ENCODE results near the gene ZNF280B. TPM values are rescaled to one million over a fixed set of nuclear protein-coding genes. Genes with fewer than 3 reads are reported as not detected.

Gene ZNF280B
- total RNA-seq, 6 experiments from 2014 or later: 0.06 to 0.31 (median 0.10) TPM; not detected in 2

DNA sequence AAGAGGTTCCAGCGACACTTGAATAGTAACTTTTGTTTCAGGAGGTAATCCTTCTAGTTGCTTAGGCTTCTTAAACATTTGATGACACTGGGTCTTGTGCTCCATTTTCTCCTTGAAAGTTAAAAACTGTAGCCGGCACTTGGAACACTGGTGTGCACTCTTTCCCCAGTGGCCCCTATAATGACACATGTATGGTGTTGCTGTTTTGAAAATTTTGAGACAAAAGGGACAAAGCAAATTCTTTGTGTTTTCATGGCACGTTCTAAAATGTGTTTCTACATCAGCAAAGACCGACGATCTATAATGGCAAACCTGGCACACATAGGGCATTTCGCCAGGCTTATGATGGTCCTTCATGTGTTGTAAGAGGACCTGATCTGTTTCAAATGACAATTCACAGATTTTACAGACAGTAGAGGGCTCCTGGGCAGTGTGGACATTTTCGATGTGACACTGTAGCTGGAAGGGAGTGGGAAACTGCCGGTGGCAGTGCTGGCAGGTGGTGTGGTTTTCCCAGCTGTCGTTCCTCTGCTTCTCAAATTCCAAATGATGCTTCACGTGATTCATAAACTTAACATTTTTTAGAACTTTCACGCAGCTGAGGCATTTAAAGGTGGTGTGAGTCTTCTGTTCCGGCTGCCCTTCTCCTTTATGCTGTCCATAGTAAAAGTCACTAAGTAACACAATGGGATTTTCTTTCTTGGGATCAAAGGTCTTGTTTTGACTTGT, 20.5 kb downstream of the ZNF280B start:
- H3K4me1 ChIP-seq: no peaks in the 10 kb centered on the region
- intact Hi-C loops (cut with DNase I): no loop called here
- H3K36me3 ChIP-seq: no peaks in the 10 kb centered on the region
- TF ChIP-seq, protein P1, sequence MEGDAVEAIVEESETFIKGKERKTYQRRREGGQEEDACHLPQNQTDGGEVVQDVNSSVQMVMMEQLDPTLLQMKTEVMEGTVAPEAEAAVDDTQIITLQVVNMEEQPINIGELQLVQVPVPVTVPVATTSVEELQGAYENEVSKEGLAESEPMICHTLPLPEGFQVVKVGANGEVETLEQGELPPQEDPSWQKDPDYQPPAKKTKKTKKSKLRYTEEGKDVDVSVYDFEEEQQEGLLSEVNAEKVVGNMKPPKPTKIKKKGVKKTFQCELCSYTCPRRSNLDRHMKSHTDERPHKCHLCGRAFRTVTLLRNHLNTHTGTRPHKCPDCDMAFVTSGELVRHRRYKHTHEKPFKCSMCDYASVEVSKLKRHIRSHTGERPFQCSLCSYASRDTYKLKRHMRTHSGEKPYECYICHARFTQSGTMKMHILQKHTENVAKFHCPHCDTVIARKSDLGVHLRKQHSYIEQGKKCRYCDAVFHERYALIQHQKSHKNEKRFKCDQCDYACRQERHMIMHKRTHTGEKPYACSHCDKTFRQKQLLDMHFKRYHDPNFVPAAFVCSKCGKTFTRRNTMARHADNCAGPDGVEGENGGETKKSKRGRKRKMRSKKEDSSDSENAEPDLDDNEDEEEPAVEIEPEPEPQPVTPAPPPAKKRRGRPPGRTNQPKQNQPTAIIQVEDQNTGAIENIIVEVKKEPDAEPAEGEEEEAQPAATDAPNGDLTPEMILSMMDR (IDR thresholded peaks at IDR 0.05): no peak
- no peak for TF ChIP-seq POLR2A (IDR thresholded peaks at IDR 0.05)
- H3K27me3 ChIP-seq: no peaks in the 10 kb centered on the region
- H3K27ac ChIP-seq: no peak overlapping the region
- no peak overlapping the region for H3K4me3 ChIP-seq
- DNase-seq (no peak), ATAC-seq (no peak)
- no peaks in the 10 kb centered on the region for H3K9me3 ChIP-seq
- WGBS (ENCODE audit: insufficient coverage, low coverage, low lambda C conversion rate, missing lambda C conversion rate): 80% methylated on average over 6 of the region's 12 CpGs

DNA sequence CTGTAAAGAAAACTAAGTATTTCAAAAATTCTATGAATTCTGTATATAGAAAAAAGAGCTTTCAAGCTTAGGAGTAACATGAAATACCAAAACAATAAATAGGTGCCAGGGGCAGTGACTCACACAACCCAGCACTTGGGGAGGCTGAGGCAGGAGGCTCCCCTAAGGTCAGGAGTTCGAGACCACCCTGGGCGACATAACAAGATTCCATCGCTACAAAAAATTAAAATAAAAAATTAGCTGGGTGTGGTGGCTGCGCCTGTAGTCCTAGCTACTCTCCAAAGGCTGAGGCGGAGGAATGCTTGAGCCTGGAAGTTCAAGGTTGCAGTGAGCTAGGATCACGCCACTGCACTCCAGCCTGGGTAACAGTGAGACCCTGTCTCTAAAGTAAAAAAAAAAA, 21.5 kb downstream of the ZNF280B start:
- intact Hi-C loops (cut with DNase I): no loop called here
- Histone ChIP-seq H3K36me3 (no peaks in the 10 kb centered on the region), H3K27ac (no peak overlapping the region), H3K9me3 (no peaks in the 10 kb centered on the region), H3K4me1 (no peaks in the 10 kb centered on the region), H3K4me3 (no peak overlapping the region), H3K27me3 (no peaks in the 10 kb centered on the region)
- TF ChIP-seq POLR2A (IDR thresholded peaks at IDR 0.05): no peak
- TF ChIP-seq, protein P1 (IDR thresholded peaks at IDR 0.05): no peak
- ATAC-seq: no peak
- DNase-seq: no peak
- WGBS (ENCODE audit: insufficient coverage, low coverage, low lambda C conversion rate, missing lambda C conversion rate): 49% methylated on average over 2 of the region's 6 CpGs

DNA sequence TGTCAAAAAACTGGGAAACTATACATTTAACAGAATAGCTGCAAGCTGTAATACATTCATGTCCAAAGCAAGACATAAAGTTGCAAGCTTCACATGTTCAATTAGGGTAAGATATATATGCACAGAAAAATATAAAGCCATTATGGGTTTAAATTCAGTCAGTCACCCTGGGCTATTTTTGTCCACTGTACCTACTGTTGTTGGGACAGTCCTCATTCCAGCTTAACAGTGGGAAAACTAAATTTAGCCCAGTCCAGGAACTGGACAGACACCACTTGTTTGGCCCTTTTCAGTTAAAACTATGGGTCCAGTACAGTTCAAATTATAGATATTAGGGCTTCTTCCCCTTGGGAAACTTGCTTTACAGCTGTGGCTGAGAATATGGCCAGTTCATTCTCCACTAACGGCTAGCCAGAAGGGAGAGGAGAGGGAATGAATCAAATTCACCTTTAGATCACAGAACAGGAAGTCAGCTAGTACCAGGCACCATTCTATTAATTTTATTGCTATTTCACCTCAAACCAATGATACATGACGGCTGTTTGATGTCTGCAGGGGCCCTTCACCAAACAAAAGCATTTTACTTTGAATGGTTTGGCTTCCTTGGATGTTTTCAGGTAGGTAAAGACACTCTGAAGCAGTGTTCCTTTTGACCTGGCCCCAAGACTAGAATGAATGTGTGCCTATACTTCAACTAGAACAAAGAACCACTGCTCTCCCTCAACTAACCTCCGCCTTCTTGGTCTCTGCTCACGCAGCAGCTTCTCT, 22.2 kb downstream of the ZNF280B start:
- no peak overlapping the region for H3K4me3 ChIP-seq
- no peaks in the 10 kb centered on the region for H3K27me3 ChIP-seq
- H3K36me3 ChIP-seq: no peaks in the 10 kb centered on the region
- H3K27ac ChIP-seq: no peak overlapping the region
- no peaks in the 10 kb centered on the region for H3K9me3 ChIP-seq
- no peak for DNase-seq
- TF ChIP-seq, protein P1 (IDR thresholded peaks at IDR 0.05): no peak
- TF ChIP-seq POLR2A (IDR thresholded peaks at IDR 0.05): no peak
- intact Hi-C loops (cut with DNase I): no loop called here
- H3K4me1 ChIP-seq: no peaks in the 10 kb centered on the region
- no peak for ATAC-seq
- WGBS (ENCODE audit: insufficient coverage, low coverage, low lambda C conversion rate, missing lambda C conversion rate): 78% methylated on average over 3 of the region's 4 CpGs

DNA sequence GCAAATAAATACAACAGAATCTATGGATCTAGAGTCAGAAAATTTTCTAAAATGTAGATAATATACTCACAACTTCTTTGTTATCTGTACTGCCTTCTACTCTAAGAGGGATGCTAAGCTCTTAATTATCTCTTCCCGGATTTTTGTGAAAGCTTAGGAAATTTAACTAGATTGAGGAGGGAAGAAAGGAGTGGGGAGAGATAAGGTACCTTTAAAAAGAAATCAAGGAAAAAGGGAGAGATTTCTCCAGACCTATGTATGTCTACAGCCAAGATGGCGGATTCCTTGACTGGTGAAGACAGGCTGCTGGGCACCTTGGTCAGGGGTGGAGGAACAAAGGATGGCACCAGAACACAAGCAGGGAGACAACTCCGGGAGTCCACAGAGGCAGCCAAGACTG, 23.0 kb downstream of the ZNF280B start:
- WGBS (ENCODE audit: insufficient coverage, low coverage, low lambda C conversion rate, missing lambda C conversion rate): 66% methylated on average over 3 of the region's 3 CpGs
- no peaks in the 10 kb centered on the region for H3K4me1 ChIP-seq
- TF ChIP-seq, protein P1 (IDR thresholded peaks at IDR 0.05): no peak
- intact Hi-C loops (cut with DNase I): no loop called here
- H3K9me3 ChIP-seq: no peaks in the 10 kb centered on the region
- no peak overlapping the region for H3K27ac ChIP-seq
- no peak for DNase-seq
- no peak overlapping the region for H3K4me3 ChIP-seq
- H3K27me3 ChIP-seq: no peaks in the 10 kb centered on the region
- H3K36me3 ChIP-seq: no peaks in the 10 kb centered on the region
- ATAC-seq: no peak
